ENCODE results near the gene RB1. TPM values are rescaled to one million over a fixed set of nuclear protein-coding genes. Genes with fewer than 3 reads are reported as not detected.
A peak's percentile ranks its signal among the peaks of the same experiment; 100 is the strongest.

The RB1 gene
- total and polyA plus RNA-seq, 9 of the 15 experiments (the other 6 are each of a cell fraction or from before 2014, with no cell fraction given): 5.0 to 23.8 (median 17.9) TPM

DNA sequence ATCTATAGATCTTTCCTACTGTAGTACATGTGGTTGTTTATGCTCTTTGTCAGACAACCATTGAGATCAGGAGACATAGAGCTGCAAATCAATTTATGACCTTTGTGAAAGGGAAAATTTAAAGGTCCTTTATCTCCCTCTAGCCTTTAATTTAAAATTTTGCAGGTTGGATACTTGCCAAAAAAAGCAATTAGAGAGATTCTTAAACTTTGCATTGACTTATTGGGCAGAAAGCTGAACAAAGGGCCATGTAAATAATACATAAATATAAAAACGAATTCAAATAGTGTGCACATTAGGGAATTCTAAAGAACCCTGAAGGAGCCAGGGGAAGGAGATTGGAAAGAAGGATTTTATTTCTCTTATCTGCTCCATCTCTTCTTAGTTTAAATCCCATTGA, 22.0 kb upstream of the RB1 start:
- ChIA-PET CTCF (ENCODE audit: low intra/inter-chr PET ratio) (no interaction called here), POLR2A (no interaction called here)
- 0% methylated on average over 1 of the region's 1 CpG for WGBS (ENCODE audit: insufficient coverage, low coverage, missing lambda C conversion rate)
- TF ChIP-seq ZNF778 (CRISPR knock-in tag; IDR thresholded peaks at IDR 0.05) (no peak), MCM2 (IDR thresholded peaks at IDR 0.05; ENCODE audit: low read depth) (no peak), NFIC (IDR thresholded peaks at IDR 0.05) (0 out of 2 replicates have a peak, but pooled peaks have one; percentile 26), CBX5 (IDR thresholded peaks at IDR 0.05; ENCODE audit: borderline replicate concordance, low read depth) (no peak)
- H2AFZ ChIP-seq (ENCODE audit: low read depth, low read length): no peak overlapping the region
- no peak for ATAC-seq
- no TSS peak for BruUV-seq (replicated peaks)
- H3K4me1 ChIP-seq (replicated peaks in 1 of 2; ENCODE audit: control insufficient read depth in 2 of 2, insufficient read depth in 2 of 2, low read length in 2 of 2): no peaks in the 10 kb centered on the region
- no peak for FAIRE-seq
- H4K20me1 ChIP-seq (replicated peaks; ENCODE audit: control insufficient read depth, insufficient read depth, low read length): no peaks in the 10 kb centered on the region
- no peak overlapping the region for H3K27ac ChIP-seq (ENCODE audit: extremely low read depth, low read depth, low read length)
- no peak overlapping the region for H3K4me2 ChIP-seq (ENCODE audit: insufficient read depth, low read length)
- H3K36me3 ChIP-seq (ENCODE audit: control insufficient read depth, insufficient read depth, low read length): no peaks in the 10 kb centered on the region
- no peaks in the 10 kb centered on the region for H3K9me3 ChIP-seq (replicated peaks; ENCODE audit: control insufficient read depth, insufficient read depth, low read depth, low read length)
- no peaks in the 10 kb centered on the region; a peak in 1 of 5 replicates for H3K27me3 ChIP-seq (ENCODE audit: control insufficient read depth in 2 of 2, insufficient read depth in 2 of 2, low read length in 2 of 2)
- no peaks in the 10 kb centered on the region for H3K9me1 ChIP-seq (ENCODE audit: control insufficient read depth, insufficient read depth, low read length)
- no peak for DNase-seq (ENCODE audit: extremely low read depth in 1 of 4, low spot score in 3 of 4)
- in situ Hi-C loops (cut with MboI) (no loop called here), intact Hi-C loops (cut with micrococcal nuclease) (no loop called here)
- no peak overlapping the region for H3K4me3 ChIP-seq
- no peaks in the 10 kb centered on the region for H3K79me2 ChIP-seq (ENCODE audit: control insufficient read depth, insufficient read depth, low read length)
- no peak overlapping the region for H3K9ac ChIP-seq (ENCODE audit: insufficient read depth in 1 of 2, low read depth in 2 of 2, low read length in 2 of 2)

DNA sequence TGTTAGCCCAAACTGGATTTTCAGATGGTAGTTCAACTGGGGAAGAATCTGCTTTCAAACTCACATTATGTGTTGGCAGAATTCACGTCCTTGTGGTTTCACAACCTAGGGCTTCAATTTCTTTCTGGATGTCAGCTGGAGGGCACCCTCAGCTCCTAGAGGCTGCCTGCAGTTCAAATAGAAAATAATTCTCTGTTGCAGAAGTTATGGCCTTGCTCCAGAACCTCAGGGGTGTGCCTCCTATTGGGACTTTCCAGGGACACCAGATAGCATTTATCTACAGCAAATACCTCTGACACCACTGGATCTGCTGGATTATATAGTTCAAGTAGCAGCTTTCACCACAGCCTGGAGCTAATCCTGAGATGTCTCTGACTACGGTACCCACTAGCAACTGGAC, 11.8 kb upstream of the RB1 start:
- DNase-seq (ENCODE audit: extremely low read depth in 1 of 4, low spot score in 3 of 4): no peak
- no peaks in the 10 kb centered on the region for H3K36me3 ChIP-seq (ENCODE audit: control insufficient read depth, insufficient read depth, low read length)
- no peaks in the 10 kb centered on the region for H3K9me3 ChIP-seq (replicated peaks; ENCODE audit: control insufficient read depth, insufficient read depth, low read depth, low read length)
- FAIRE-seq: no peak
- H3K9ac ChIP-seq (ENCODE audit: insufficient read depth in 1 of 2, low read depth in 2 of 2, low read length in 2 of 2): no peak overlapping the region
- no peak overlapping the region for H3K4me2 ChIP-seq (ENCODE audit: insufficient read depth, low read length)
- H3K4me3 ChIP-seq: no peak overlapping the region
- ChIA-PET POLR2A (interaction anchor here (0.7 kb wide), 1 partner anchor 13 kb away, joined by 3 read pairs; no protein-coding TSS in a partner anchor), CTCF (ENCODE audit: low intra/inter-chr PET ratio) (no interaction called here)
- H3K27ac ChIP-seq (ENCODE audit: extremely low read depth, low read depth, low read length): no peak overlapping the region
- H3K4me1 ChIP-seq (replicated peaks in 1 of 2; ENCODE audit: control insufficient read depth in 2 of 2, insufficient read depth in 2 of 2, low read length in 2 of 2): no peaks in the 10 kb centered on the region
- intact Hi-C loops (cut with micrococcal nuclease) (loop anchor here (10.0 kb wide), 1 partner anchor 167 kb away; no protein-coding TSS in a partner anchor), in situ Hi-C loops (cut with MboI) (no loop called here)
- no peaks in the 10 kb centered on the region for H3K27me3 ChIP-seq (ENCODE audit: control insufficient read depth in 2 of 2, insufficient read depth in 2 of 2, low read length in 2 of 2)
- no peaks in the 10 kb centered on the region for H3K9me1 ChIP-seq (ENCODE audit: control insufficient read depth, insufficient read depth, low read length)
- no peak for ATAC-seq
- no peak overlapping the region for H2AFZ ChIP-seq (ENCODE audit: low read depth, low read length)
- no peaks in the 10 kb centered on the region for H4K20me1 ChIP-seq (replicated peaks; ENCODE audit: control insufficient read depth, insufficient read depth, low read length)
- BruUV-seq (replicated peaks): no TSS peak
- H3K79me2 ChIP-seq (ENCODE audit: control insufficient read depth, insufficient read depth, low read length): no peaks in the 10 kb centered on the region
- WGBS (ENCODE audit: insufficient coverage, low coverage, missing lambda C conversion rate): 0% methylated on average over 2 of the region's 2 CpGs
- TF ChIP-seq, protein P1, sequence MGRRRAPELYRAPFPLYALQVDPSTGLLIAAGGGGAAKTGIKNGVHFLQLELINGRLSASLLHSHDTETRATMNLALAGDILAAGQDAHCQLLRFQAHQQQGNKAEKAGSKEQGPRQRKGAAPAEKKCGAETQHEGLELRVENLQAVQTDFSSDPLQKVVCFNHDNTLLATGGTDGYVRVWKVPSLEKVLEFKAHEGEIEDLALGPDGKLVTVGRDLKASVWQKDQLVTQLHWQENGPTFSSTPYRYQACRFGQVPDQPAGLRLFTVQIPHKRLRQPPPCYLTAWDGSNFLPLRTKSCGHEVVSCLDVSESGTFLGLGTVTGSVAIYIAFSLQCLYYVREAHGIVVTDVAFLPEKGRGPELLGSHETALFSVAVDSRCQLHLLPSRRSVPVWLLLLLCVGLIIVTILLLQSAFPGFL (CRISPR knock-in tag; IDR thresholded peaks at IDR 0.05): no peak
- TF ChIP-seq XRCC4 (IDR thresholded peaks at IDR 0.05; ENCODE audit: extremely low read depth, insufficient read depth, insufficient read length) (no peak), BACH1 (tag; IDR thresholded peaks at IDR 0.05) (no peak), KDM1A (IDR thresholded peaks at IDR 0.05) (no peak), STAG1 (CRISPR knock-in tag; IDR thresholded peaks at IDR 0.05; ENCODE audit: borderline replicate concordance) (no peak), GATAD2B (IDR thresholded peaks at IDR 0.05; ENCODE audit: borderline replicate concordance) (no peak), RFX5 (IDR thresholded peaks at IDR 0.05; ENCODE audit: low read depth, low read length) (no peak), TEAD2 (tag; IDR thresholded peaks at IDR 0.05) (no peak)

Data from K562 (cell line).